Activated B cell treated with CpG ODN at 0.5 μM for 24 hours (primary cell): ENCODE measurements around the gene SCAF4. TPM values are rescaled to one million over a fixed set of nuclear protein-coding genes. Genes with fewer than 3 reads are reported as not detected.
A peak's percentile ranks its signal among the peaks of the same experiment; 100 is the strongest.

Experiments
- ATAC-seq: fragments of 200-7000 bp; cut with Tn5 transposase; one replicate; pipeline ENCODE4 v1.10.0; 2021; ENCODE audit warnings: low read depth, mild to moderate bottlenecking, moderate library complexity
- CTCF ChIA-PET: fragments of 350-600 bp; sonication (Branson Sonifier 250); formaldehyde crosslinking; loops from one replicate; lab custom pipeline; 2021; ENCODE audit warnings: antibody characterized with exemption; lab: Charles Lee
- POLR2A ChIA-PET: fragments of 350-600 bp; sonication (Branson Sonifier 250); formaldehyde crosslinking; loops from one replicate; lab custom pipeline; 2021; ENCODE audit warnings: antibody characterized with exemption; lab: Charles Lee
- DNase-seq: peaks from one replicate; pipeline ENCODE4 v3.0.0; 2022
- H3K27ac Mint-ChIP-seq: one replicate; pipeline ENCODE4 v1.8.0; 2020; ENCODE audit warnings: mixed read lengths
- H3K27me3 Mint-ChIP-seq: one replicate; pipeline ENCODE4 v1.8.0; 2021; ENCODE audit warnings: mixed read lengths
- H3K36me3 Mint-ChIP-seq: one replicate; pipeline ENCODE4 v1.8.0; 2021; ENCODE audit warnings: low read depth, mixed read lengths
- H3K4me1 Mint-ChIP-seq: one replicate; pipeline ENCODE4 v1.8.0; 2021; ENCODE audit warnings: mixed read lengths
- H3K4me3 Mint-ChIP-seq: one replicate; pipeline ENCODE4 v1.8.0; 2020; ENCODE audit warnings: mild to moderate bottlenecking, mixed read lengths
- H3K9me3 Mint-ChIP-seq: one replicate; pipeline ENCODE4 v1.8.0; 2020; ENCODE audit warnings: mixed read lengths
- CTCF ChIP-seq: fragments of 200-600 bp; IDR thresholded peaks from one replicate; pipeline ENCODE4 v1.8.0; 2022; ENCODE audit warnings: antibody characterized with exemption, mild to moderate bottlenecking
- intact Hi-C: fragments of 100-400 bp; cut with micrococcal nuclease; formaldehyde crosslinking; loops from one replicate; pipeline ENCODE4 v1.15.1; 2024
- total RNA-seq: library from RNA; stranded (reverse); gene quantifications from 2 replicates; pipeline ENCODE4 v1.2.3, GENCODE V29; 2022

SCAF4 gene
- total RNA-seq, 1 donor from 2014 or later: 80.5 TPM

GRCh38 chr21:31683029-31683428 lies 48.9 kb downstream of the SCAF4 start:
- CTCF ChIA-PET: no interaction called here
- peaks cover 73% of the 10 kb centered on the region for H3K36me3 Mint-ChIP-seq
- no peak for ATAC-seq

DNA sequence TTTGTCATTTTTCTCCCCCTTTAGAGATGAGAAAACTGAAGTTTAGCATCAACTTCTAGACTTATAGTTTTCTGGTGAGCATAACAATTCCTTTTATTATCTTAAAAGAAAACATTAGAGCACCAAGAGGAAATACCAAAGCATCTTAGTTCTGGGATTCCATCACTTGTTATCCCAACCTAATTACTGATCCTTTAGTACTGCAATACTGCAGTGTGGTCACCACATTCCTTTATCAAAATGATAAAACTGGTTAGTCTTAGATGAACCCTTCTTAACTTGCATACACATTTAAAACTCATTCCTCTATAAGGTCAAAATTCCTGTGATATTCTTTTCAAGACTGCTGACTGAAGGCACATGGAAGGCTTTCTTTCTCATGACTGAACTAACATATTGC lies 49.3 kb downstream of the SCAF4 start:
- DNase-seq (no peak), ATAC-seq (no peak)
- no peak for TF ChIP-seq CTCF
- H3K4me3 Mint-ChIP-seq: no peak overlapping the region
- no peaks in the 10 kb centered on the region for H3K4me1 Mint-ChIP-seq
- H3K27ac Mint-ChIP-seq: no peak overlapping the region
- POLR2A ChIA-PET: no interaction called here
- H3K36me3 Mint-ChIP-seq: peaks cover 71% of the 10 kb centered on the region
- intact Hi-C loops: no loop called here
- H3K9me3 Mint-ChIP-seq: no peaks in the 10 kb centered on the region
- CTCF ChIA-PET: no interaction called here
- H3K27me3 Mint-ChIP-seq: no peaks in the 10 kb centered on the region

More at GRCh38 chr21:31683029-31683428, 48.9 kb downstream of the SCAF4 start:
- Mint-ChIP-seq H3K4me3 (no peak overlapping the region), H3K27ac (no peak overlapping the region), H3K4me1 (no peaks in the 10 kb centered on the region), H3K9me3 (no peaks in the 10 kb centered on the region), H3K27me3 (no peaks in the 10 kb centered on the region)
- POLR2A ChIA-PET: no interaction called here
- DNase-seq: no peak
- no peak for TF ChIP-seq CTCF
- intact Hi-C loops: no loop called here

GRCh38 chr21:31678478-31678877 lies 53.4 kb downstream of the SCAF4 start:
- Mint-ChIP-seq H3K4me1 (no peaks in the 10 kb centered on the region), H3K27ac (no peak overlapping the region), H3K9me3 (no peaks in the 10 kb centered on the region), H3K4me3 (no peak overlapping the region), H3K36me3 (peaks cover 32% of the 10 kb centered on the region), H3K27me3 (no peaks in the 10 kb centered on the region)
- DNase-seq (no peak), ATAC-seq (no peak)
- ChIA-PET CTCF (no interaction called here), POLR2A (no interaction called here)
- intact Hi-C loops: no loop called here
- TF ChIP-seq CTCF: no peak

DNA sequence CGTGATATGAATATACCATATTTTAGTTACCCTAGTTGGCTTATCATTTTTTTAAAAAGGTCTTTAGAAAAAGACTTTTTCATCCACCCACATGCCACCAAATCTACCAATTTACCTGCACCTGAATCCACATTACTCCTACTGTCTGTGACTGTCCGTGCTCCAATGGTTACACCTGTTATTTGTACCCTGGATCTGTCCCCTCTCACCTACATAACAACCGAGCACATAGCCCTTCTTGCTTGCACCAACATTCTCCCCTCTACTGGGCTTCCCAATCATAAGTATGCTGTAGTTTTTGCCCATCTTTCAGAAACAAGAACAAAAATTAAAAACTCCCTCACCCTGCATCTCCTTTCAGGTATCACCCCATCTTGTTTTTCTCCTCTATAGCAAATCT lies 54.9 kb downstream of the SCAF4 start:
- Mint-ChIP-seq H3K27me3 (no peaks in the 10 kb centered on the region), H3K4me3 (no peak overlapping the region), H3K4me1 (peaks cover 3% of the 10 kb centered on the region), H3K9me3 (no peaks in the 10 kb centered on the region), H3K27ac (no peak overlapping the region), H3K36me3 (peaks cover 19% of the 10 kb centered on the region)
- intact Hi-C loops: no loop called here
- ATAC-seq (no peak), DNase-seq (no peak)
- ChIA-PET CTCF (no interaction called here), POLR2A (no interaction called here)
- TF ChIP-seq CTCF: no peak

DNA sequence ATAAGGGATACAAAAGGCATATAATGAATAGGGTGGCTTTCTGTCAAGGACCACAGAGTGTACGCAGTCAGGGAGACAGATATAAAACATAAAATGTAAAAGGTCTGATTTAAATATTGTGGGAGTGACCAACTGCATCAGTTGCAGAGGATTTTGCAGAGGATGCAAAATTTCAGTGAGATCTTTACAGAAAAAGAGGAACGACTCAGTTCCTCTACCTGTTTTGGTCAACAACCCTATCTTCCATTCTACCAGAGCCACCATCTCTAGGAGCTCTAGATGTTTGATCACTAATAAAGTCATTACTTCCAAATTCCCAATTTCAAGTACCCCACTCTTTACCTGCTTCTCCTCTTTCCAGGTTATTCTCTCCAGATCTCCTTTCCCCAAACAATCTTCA lies 56.0 kb downstream of the SCAF4 start:
- intact Hi-C loops: no loop called here
- Mint-ChIP-seq H3K27me3 (no peaks in the 10 kb centered on the region), H3K36me3 (peaks cover 23% of the 10 kb centered on the region), H3K27ac (no peak overlapping the region), H3K4me3 (no peak overlapping the region), H3K9me3 (no peaks in the 10 kb centered on the region), H3K4me1 (peaks cover 3% of the 10 kb centered on the region)
- DNase-seq (no peak), ATAC-seq (peak; percentile 71)
- ChIA-PET CTCF (no interaction called here), POLR2A (interaction anchor here (0.5 kb wide), 1 partner anchor 98 kb away, joined by 3 read pairs; no protein-coding TSS in a partner anchor)
- TF ChIP-seq CTCF: no peak
